ENCODE results near the gene LMAN2L.

- TF ChIP-seq EP300 (IDR thresholded peaks at IDR 0.05) (no peak), CTCF (IDR thresholded peaks at IDR 0.05) (no peak), POLR2A (IDR thresholded peaks at IDR 0.05) (no peak)
Observed at GRCh38 chr2:96775160-96775559, 35.3 kb upstream of the LMAN2L start.
